ENCODE results near the gene TIAM1.

The TIAM1 gene

DNA sequence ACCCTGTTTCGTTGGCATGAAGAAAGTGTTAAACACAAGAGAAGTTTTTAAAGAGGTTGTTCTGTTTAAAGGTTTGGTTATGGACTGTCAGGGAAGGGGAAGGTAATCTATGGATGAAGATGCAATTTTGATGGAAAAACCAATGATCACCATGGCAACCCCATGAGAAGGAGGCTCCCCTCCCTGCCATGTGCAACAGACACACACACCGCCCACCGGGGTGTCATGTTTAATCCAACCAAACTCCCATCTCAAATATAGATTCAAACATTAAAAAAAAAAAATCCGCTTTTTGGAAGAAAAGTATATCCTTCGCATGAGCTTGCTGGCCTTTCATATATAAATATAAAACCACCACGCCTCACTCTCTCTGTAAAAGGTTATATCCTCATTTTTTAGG lies 224.9 kb downstream of the TIAM1 start:
- DNase-seq, result no peak

DNA sequence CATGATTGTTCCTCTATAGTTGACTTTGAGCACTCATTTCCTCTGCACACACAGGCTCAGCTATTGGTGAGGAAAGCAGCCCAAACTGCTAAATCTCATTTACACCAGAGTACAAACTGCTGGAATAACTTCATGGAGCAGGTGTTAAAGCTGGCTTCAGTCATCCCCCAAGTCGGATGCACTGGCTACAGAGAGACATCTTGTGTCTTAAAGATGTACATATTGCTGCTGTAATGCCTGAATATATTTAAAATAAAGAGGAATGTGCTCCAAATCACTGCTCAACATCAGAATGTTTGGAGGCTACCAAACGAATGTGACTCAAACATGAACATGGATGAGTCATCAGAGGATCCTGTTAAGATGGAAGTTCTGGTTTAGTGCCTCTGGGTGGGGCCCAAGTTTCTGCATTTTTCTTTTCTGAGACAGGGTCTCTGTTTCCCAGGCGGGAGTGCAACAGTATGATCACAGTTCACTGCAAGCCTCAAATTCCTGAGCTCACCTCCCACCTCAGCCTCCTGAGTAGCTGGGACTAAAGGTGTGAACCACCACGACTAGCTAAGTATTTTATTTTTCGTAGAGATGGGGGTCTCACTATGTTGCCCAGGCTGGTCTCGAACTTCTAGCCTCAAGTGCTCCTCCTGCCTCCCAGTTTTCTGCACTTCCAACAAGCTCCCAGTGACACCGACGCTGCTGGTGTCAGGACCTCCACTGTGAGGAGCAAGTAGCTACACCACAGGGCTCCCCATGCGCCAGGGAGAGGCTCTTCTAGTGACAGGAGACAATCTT lies 226.7 kb downstream of the TIAM1 start:
- no peak for DNase-seq

DNA sequence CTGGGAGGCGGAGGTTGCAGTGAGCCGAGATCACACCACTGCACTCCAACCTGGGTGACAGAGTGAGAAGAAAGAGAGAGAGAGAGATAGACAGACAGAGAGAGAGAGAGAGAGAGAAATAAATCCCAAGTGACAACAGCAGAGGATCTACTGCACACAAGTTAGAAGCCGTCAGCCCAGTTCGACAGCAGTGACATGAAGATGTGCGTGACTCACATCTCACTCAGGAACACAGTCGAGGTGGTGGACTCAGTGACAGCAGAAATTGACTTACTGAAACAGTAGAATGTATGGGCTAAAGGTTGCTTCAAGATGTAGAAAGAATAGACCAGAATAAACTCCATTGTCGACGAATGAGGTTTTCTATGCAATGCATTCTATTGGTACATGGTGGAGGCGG lies 228.8 kb downstream of the TIAM1 start:
- DNase-seq, result no peak

DNA sequence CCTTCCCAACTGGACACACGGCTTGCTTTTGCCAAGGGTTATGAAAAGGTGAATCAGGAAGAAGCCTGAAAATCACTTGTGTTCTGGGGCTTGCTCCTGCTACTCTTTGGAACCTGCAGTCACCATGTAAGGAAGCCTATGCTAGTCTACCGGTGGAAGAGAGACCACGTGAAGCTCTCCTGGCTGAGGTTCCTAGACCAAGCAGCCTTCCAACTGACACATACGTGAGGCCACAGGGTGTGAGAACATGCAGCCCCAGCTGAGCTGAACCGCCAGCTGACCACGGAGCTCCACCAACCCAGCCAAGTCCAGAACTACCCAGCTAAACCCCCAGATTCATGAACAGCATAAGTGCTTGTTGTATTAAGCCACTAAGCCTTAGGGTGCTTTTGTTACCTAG lies 233.0 kb downstream of the TIAM1 start:
- DNase-seq, result no peak

DNA sequence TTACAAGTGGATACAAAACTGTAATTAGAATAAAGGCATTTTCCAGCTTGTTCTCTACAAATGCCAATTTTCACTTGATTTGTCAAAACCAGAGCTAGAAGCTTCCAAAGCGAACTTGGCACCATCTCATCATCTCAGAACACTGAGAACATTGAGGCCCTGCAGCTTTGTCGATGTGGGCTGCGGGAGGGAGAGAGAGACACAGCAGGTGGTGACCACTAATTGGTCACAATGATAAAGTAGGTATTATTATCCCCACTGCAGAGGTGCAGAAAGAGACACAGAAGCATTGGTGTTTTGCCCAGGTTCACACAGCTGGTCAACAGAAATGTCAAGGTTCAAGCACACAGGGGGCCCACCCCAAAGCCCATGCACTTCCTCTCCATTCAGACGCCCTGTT lies 233.6 kb downstream of the TIAM1 start:
- no peak for DNase-seq

GRCh38 chr21:31107871-31108270 lies 236.2 kb downstream of the TIAM1 start:
- DNase-seq, result no peak

GRCh38 chr21:31107176-31107785 lies 236.8 kb downstream of the TIAM1 start:
- DNase-seq, result no peak

DNA sequence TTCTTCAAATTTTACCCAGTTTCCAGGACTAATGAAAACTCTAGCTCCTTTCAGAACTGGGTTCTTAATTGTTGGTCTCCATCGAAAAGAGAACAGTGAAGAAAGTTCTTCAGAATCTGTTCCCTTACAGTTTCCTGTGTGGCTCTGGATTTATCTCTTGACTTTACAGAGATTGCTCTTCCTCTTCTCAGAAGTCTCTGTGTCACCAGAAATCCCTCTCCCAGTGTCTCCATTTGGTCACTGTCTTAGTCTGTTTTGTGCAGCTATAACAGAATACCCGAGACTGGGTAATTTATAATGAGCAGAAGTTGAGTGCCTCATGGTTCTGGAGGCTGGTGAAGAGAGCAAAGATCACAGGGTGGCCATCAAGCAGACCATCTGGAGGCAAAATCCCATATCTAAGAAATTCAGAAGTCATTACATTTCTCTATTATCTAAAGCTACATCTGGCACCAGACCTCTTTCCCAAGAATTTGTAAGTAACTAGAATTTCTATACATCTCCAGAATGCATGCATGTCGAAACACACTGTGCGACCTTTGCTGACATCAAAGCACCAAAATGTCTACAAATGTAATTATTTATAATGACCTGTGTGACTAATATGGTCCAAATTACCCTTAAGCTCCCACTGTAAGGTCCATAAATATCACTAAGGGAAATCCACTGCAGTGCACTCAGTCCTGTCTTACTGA lies 240.3 kb downstream of the TIAM1 start:
- no peak for DNase-seq

DNA sequence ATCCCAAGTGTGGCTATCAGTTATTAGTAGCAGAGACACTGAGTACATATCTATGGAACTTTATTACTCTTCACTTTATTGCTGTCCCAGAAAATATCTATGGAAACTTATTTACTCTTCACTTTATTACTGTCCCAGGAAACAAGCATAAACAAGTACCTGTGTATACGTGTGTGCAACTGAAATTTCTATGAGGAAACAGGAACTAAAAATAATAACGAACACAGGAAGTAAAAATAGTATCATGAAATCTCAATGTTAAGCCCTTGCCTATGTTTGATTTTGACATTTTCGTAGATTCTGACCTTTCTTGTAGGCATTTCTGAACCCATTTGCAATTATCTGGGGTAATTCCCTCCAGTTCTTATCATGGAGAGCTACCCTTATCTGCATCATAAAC lies 240.9 kb downstream of the TIAM1 start:
- no peak for DNase-seq

DNA sequence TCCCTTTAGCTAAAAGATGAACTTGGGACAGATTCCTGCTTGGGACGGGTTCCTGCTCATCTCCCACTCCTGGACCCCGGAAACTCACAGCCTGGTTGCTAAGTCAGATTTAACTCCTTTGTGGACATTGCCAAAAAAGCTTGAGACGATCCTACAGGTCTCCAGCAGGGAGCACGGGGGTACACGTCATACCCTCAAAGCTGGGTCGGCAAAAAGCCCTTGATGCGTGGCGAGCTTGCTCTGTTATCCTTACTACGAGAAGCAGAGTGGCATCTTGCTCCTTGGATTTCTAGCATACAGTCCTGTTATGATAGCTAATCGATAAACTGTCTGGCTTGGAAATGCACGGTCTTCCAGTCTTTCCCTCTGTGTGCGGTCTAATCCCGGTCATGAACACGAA lies 244.9 kb downstream of the TIAM1 start:
- DNase-seq, result no peak

GRCh38 chr21:31098576-31099005 lies 245.5 kb downstream of the TIAM1 start:
- DNase-seq, result peak; percentile 65

DNA sequence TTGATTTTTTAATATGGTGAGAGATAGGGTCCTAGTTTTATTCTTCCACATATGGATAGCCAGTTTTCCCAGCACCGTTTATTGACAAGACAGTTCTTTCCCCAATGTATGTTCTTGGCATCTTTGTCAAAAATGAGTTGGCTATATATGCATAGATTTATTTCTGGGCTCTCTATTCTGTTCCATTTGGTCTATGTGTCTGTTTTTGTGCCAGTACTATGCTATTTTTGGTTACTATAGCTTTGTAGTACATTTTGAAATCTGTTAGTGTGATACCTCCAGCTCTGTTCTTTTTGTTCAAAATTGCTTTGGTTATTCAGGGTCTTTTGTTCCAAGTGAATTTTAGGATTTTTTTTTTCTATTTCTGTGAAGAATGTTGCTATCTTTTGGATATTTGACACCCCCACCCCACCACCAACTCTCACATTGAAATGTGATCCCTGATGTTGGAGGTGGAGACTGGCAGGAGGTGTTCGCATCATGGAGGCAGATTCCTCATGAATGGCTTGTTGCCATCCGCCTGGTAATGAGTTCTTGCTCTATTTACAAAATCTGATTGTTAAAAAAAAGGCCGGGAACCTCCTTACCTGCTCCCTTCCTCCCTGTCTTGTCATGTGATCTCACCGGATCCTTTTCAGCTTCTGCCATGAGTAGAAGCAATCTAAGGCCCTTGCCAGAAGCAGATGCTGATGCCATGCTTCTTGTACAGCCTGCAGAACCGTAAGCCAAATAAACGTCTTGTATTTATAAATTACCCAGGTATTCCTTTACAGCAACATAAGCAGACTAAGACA lies 251.0 kb downstream of the TIAM1 start:
- DNase-seq, result no peak

DNA sequence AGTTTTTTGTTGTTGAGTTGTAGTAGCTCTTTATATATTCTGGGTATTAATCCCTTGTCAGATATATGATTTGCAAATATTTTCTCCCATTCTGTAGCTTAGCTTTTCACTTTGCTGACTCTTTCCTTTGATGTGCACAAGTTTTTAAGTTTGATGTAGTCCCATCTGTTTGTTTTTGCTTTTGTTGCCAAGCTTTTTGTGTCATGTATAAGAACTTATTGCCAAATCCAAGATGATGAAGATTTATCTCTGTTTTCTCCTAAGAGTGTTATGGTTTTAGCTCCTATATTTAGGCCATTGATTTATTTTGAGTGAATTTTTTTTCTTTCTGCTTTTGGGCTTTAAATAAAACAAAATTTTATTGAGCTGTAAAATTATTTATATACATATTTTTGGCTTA lies 253.7 kb downstream of the TIAM1 start:
- no peak for DNase-seq

DNA sequence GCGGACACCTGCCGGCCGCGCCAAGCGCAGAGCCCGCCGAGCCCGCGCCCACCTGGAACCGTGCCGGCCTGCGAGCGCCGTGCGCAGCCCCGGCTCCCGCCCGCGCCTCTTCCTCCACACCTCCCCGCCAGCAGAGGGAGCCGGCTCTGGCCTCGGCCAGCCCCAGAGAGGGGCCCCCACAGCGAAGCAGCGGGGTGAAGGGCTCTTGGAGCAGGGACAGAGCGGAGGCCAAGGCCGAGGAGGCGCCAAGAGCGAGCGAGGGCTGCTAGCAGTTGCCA lies 255.6 kb downstream of the TIAM1 start:
- no peak for DNase-seq

GRCh38 chr21:31087639-31088473 lies 256.2 kb downstream of the TIAM1 start:
- DNase-seq, result no peak

DNA sequence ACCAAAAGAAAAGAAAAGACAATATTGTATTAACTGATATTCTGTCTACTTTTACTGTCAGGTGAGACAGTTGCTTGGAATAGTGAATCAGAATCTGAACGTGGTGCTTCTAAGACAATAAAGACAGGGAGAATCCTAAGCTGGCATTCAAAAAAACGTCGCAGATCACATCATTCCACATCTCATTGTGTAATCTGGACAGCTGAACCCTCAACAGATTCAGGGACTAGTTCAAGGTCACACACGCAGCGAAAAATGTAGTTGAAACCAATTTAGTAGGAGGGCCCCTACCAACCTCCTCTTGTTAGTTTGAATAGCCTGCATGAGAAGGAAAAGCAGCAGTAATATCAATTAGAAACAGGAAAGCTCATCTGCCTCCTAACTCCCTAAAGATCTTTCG lies 259.4 kb downstream of the TIAM1 start:
- DNase-seq, result no peak

DNA sequence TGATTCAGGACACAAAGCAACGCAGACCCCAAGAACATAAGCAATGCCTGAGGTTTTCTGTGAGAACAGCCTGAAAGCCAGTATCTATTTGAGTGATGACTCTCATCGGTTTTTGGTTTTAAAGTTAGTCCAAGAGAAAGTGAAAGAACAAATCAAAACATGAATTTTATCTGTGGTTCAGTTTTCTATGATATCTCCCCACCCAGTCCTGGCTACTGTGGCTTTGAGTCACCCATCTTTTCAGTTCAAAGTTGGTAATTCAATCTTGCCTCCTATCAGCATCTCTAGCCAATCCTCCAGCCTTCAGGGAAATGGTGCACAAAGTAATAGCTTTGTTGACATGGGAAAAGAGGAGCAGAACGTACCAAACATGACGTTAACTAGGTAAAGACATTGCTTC lies 265.3 kb downstream of the TIAM1 start:
- DNase-seq, result no peak

DNA sequence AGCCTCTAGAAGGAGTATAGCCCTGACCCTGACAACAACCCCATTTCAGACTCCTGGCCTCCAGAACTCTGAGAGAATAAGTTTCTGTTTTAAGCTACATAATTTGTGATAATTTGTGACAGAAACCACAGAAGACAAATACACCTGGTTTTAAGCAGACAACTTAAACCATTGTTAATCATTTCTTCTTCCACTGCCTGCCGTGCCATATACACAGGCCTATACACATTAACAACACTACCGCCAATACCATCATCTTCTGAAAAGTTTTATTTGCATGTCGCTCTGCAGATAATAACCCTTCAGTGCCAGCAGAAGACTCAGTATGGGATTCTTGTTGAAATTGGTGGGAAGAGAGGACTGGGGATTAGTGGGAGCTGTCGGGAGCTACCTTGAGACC lies 265.8 kb downstream of the TIAM1 start:
- no peak for DNase-seq

DNA sequence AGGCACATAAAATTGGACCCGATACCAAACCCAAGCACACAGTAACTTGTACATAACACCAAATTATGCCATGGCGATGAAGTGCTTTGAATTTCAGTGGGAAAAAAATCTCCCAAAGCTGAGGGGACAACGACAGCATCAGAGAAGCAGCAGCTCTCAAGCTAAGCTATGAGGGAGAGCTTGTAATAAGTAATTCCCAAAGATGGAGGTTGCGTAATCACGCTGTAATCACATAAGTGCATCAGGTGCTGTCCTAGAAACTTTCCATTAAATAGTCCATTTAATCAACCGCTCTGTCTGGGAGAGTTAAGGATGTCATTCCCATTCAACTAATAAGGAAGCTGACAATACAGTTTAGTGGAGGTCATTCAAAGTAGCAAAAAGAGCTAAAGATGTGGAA lies 268.2 kb downstream of the TIAM1 start:
- DNase-seq, result no peak

DNA sequence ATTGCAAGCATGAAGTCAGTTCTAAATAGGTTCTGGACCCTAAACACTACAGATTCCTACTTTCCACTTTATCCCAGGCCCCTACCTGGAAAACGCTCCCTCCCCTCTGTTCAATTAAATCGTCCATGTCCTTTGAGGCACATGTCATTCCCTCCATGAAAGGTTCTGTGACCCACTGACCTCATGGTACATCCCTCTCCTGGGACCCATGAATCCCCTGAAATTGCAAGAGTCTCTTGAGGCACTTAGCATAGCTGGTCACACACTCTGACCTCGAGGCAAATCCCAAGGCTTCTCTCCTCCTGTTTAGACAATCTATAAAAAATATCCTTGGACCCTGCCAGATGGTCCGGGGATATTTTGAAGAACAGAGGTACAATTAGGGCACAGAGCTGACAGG lies 271.5 kb downstream of the TIAM1 start:
- no peak for DNase-seq

All from effector CD4-positive, alpha-beta T cell (primary cell).